Forelimb muscle (tissue), 1 donor: Measurements from ENCODE around the gene KCNH6. TPM values are rescaled to one million over a fixed set of nuclear protein-coding genes. Genes with fewer than 3 reads are reported as not detected.

Experiments used
- DNase-seq: peaks from one replicate; pipeline ENCODE4 v3.0.0-alpha.2; 2013; ENCODE audit warnings: low read depth
- polyA plus RNA-seq: library from polyadenylated mRNA; unstranded; fragments of 120-200 nt; gene quantifications from one replicate; pipeline ENCODE4 v1.2.1, GENCODE V29; 2013; ENCODE audit not compliant: insufficient read length

KCNH6 gene
- polyA plus RNA-seq, result not detected

GRCh38 chr17:63523253-63523855 lies at the start of gene KCNH6:
KCNH6 (plus strand) TSS chr17:63523358; CDS start chr17:63523414, 56 bp downstream.
- DNase-seq, result no peak

GRCh38 chr17:63474174-63474573 lies 49.0 kb upstream of the KCNH6 start:
- DNase-seq, result no peak

GRCh38 chr17:63474586-63475460 lies 48.3 kb upstream of the KCNH6 start:
- DNase-seq, result no peak

GRCh38 chr17:63475491-63476412 lies 47.4 kb upstream of the KCNH6 start:
- no peak for DNase-seq

GRCh38 chr17:63476459-63476853 lies 46.7 kb upstream of the KCNH6 start:
- no peak for DNase-seq

GRCh38 chr17:63476854-63477479 lies 46.2 kb upstream of the KCNH6 start, which contains the start of gene ACE:
ACE (plus strand) TSS chr17:63477061; CDS start chr17:63477095, 34 bp downstream.
- DNase-seq, result no peak

GRCh38 chr17:63477480-63478440 lies 45.4 kb upstream of the KCNH6 start:
- DNase-seq, result no peak

GRCh38 chr17:63478814-63479494 lies 44.2 kb upstream of the KCNH6 start:
- peak; percentile 19 for DNase-seq

GRCh38 chr17:63479495-63480184 lies 43.5 kb upstream of the KCNH6 start:
- no peak for DNase-seq

- no peak for DNase-seq
Measured at GRCh38 chr17:63480192-63480784, 42.9 kb upstream of the KCNH6 start.

GRCh38 chr17:63480826-63481487 lies 42.2 kb upstream of the KCNH6 start:
- no peak for DNase-seq

GRCh38 chr17:63481488-63481870 lies 41.7 kb upstream of the KCNH6 start:
- DNase-seq, result no peak

GRCh38 chr17:63482509-63482908 lies 40.6 kb upstream of the KCNH6 start:
- DNase-seq, result no peak

- no peak for DNase-seq
Measured at GRCh38 chr17:63483038-63483437, 40.1 kb upstream of the KCNH6 start.

GRCh38 chr17:63483655-63484575 lies 39.2 kb upstream of the KCNH6 start:
- DNase-seq, result no peak

- DNase-seq, result no peak
Measured at GRCh38 chr17:63486317-63487013, 36.7 kb upstream of the KCNH6 start.

- no peak for DNase-seq
Measured at GRCh38 chr17:63487014-63487339, 36.2 kb upstream of the KCNH6 start.
